HG02678 (cell line): Measurements from ENCODE around the gene ATRNL1.

Experiments
- ATAC-seq: cut with Tn5 transposase; IDR thresholded peaks from one replicate; pipeline ENCODE4 v1.9.1; 2021; ENCODE audit warnings: mild to moderate bottlenecking, moderate library complexity; ENCODE audit not compliant: unreplicated experiment

The ATRNL1 gene

DNA sequence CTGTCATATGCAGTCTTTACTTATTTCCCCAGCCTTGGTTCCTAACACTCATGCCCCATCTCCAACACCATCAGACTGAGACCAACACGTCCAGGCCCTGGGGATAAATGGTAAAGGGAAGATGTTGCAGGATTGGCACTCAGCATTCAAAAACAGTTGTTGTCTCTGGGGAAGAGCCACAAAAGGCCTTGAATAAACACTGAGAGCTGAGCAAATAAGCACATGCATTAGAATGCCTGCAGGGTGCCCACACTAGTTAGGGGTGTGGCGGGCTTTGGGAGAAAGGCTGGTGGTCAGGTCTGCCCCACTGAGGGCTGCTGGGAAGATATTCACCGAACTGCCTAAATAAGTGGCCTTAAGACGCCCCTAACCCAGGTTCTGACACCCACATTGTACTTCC is 788.9 kb downstream of the ATRNL1 start:
- no peak for ATAC-seq

GRCh38 chr10:115883372-115883771 is 790.2 kb downstream of the ATRNL1 start:
- no peak for ATAC-seq

GRCh38 chr10:115884331-115884730 is 791.2 kb downstream of the ATRNL1 start:
- ATAC-seq, result no peak

GRCh38 chr10:115895166-115895565 is 802.0 kb downstream of the ATRNL1 start:
- no peak for ATAC-seq

DNA sequence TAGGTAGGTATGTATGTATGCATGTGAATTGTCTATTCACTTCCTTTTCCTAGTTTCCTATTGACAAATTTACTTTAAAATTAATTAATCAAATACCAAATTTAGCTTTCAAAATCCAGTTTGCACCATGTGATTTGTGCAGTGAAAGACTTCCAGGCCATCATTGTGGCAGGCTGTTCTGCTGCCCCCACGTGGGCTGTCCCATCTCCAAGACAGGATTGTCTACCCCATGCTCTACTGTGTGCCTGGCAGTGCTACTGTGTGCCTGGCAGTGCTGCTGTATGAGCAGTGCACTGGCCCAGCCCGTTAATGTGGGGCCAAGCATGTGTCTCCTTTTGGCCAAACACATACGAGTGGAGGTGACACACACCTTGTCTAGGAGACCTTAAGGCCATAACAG is 805.1 kb downstream of the ATRNL1 start:
- ATAC-seq, result no peak

- ATAC-seq, result no peak
Measured at GRCh38 chr10:115902596-115902995, 809.4 kb downstream of the ATRNL1 start.

DNA sequence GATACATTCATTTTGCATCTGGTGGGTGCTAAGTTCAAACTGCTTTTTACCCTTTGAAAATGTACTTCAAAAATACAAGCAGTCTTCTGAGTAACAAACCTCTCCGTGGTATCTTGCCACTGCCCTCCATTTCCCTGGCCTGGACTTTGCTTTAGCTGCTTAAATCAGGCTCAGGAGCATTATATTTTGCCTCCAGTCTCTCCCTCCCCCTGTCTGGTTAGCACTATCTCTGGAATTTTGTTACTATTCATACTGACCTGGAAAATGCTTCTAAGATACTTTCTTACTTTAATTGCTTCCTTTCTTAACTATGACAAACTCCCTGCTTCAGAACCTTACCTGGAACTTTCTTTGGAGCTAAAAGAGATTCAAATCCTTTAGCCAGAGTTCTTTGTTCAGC is 810.0 kb downstream of the ATRNL1 start:
- ATAC-seq, result no peak

GRCh38 chr10:115903845-115904244 is 810.7 kb downstream of the ATRNL1 start:
- no peak for ATAC-seq

- no peak for ATAC-seq
Measured at GRCh38 chr10:115909037-115909436, 815.9 kb downstream of the ATRNL1 start.

GRCh38 chr10:115909962-115910731 is 817.0 kb downstream of the ATRNL1 start:
- ATAC-seq, result no peak

DNA sequence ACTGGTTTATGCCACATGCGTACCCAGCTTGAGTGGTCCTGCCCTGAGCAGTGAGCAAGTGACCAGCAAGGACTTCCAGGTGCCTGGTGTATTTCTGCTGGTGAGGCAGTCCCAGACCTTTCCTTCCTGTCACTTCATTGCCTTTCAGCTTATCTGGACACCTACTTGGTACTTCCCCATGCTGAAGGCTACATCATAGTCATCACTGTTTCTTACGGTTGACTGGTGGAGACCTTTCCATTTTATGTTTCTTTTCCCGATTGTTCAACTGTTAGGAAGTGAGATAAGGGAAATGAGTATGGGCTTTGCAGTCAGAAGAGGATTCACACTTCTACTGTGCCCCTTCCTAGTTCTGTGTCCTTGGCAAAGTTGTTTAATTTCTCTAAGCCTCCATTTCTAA is 821.3 kb downstream of the ATRNL1 start:
- ATAC-seq, result no peak

DNA sequence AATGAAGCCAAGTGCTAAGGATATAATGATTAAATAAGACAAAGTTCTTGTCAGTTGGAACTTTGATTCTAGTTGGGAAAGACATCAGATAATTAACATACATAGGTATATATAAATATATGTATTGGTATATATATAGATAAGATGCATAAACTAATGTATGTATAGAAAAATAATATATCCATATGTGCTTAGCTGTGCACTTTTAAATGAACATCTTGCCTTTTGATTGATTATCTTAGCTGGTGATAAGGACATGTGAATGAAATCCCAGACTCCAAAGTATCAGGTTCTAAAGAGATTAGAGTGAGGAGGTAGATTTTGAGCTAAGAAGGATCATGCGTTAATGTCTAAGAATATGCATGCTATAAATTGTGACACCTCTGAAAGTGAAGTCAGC is 822.3 kb downstream of the ATRNL1 start:
- ATAC-seq, result no peak

DNA sequence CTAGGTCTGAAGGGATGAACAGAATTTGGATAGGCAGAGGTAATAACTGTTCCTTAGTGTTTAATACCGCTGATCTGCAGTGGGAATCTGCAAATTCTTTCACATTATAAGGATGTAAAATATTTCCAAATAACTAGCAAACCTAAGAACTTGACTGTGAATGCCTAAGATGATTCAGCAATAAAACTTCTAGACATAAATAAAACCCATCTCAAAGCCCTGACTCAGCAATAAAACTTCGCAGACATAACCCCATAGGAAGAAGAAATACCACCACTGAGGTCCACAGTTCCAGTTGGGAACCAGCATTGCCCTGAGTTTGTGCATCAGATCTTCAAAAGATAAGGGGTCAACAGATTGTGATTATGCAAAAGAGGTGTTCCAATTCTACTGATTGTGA is 825.6 kb downstream of the ATRNL1 start:
- no peak for ATAC-seq

DNA sequence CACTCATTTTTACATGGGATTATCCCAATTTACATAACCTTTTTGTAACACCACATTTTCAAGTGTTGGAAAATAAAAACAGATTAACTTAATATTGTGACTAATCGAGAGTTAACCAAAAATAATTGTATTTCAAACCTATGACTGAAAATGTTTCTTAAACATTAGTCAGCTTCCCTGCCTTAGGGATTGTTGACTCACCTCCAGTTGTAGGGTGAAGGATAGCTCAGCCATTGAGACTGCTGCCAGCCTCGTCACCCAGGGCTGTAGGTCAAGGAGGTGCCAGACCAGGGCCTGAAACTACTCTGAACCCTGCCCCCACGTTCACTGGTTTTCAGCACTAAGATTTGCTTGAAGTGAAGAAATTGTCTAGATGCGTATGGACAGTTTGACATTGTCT is 828.6 kb downstream of the ATRNL1 start:
- ATAC-seq, result no peak

GRCh38 chr10:115931309-115931708 is 838.1 kb downstream of the ATRNL1 start:
- no peak for ATAC-seq

DNA sequence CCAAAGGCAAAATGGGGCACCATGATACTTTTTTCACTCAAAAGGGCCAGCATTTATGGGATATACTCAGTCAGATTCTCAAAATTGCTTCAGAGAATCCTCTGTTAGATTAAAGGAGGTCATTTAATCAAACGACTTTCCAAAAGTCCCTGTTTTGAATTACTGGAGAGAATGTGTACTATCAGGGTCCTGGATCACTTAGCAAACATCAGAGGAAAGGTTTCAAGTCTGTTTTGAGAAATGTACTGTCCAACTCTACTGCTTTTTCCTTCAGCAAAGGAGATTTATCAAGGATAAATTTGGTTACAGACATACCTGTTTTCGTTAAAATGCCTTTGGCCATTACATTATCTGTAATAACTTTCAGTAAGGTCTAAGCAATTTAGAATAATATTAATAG is 838.9 kb downstream of the ATRNL1 start:
- ATAC-seq, result no peak

GRCh38 chr10:115933098-115933497 is 839.9 kb downstream of the ATRNL1 start:
- ATAC-seq, result no peak

DNA sequence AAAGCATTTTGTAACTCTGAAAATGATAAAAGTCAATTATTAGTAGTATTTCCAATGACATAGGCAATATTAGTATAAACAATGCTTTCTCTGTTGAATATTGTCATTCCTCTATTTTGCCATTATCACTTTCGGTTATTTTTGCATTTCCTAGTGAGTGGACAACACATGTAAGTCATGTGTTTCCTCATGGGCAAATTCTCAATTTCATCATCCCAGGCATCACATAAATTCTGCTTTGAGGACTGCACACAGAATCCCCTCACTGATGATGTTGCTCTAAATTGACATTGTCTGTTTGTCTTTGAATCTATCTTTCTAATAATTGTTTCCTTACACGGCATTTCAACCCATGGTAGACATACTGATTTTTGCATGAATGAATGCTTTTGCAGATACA is 842.6 kb downstream of the ATRNL1 start:
- no peak for ATAC-seq

GRCh38 chr10:115936926-115937767 is 844.0 kb downstream of the ATRNL1 start:
- no peak for ATAC-seq

GRCh38 chr10:115937768-115938056 is 844.5 kb downstream of the ATRNL1 start:
- no peak for ATAC-seq

DNA sequence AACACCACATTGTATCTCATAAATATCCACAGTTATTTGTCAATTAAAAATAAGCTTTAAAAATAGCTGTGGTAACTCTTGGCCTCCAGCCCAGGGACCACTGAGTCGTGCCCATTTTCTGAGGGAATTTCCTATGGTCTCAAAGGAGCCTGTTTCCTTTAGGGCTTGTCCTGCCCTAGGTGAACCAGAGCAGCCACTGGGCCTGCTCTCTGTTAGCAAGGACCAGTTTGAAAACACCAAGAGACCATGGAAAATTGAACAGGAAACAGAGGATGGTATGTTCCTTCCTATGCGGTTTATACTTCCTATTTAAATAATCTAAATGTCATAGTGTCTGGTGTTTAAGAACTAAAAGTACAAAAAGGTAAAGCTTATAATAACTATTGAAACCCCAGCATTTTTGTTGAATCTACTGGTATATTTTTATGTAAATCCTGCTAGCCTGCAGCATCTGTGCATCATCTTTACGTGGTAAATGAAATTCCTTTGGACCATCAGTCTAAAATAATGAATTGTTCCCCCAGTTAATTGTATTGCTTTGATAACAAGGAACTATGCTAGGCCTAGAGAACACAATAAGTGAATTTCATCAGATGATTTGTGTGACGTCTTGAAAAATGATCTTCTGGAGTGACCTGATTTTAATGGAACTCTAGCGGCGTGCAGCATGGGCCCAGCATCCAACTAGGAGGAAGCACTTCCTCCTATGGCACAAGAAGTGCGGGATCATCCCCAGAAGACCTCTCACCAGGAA is 846.1 kb downstream of the ATRNL1 start:
- no peak for ATAC-seq

- no peak for ATAC-seq
Measured at GRCh38 chr10:115941361-115941771, 848.2 kb downstream of the ATRNL1 start.
